Calu3 (cell line): ENCODE measurements around the gene ZBTB16. TPM values are rescaled to one million over a fixed set of nuclear protein-coding genes. Genes with fewer than 3 reads are reported as not detected.

Source experiments
- BruUV-seq: library from RNA; stranded (reverse); fragments of 400-500 nt; replicated peaks from 2 replicates; lab custom pipeline; 2021; lab: Mats Ljungman, UMichigan
- CTCF ChIA-PET: fragments of 300-600 bp; sonication (Branson Sonifier 250); formaldehyde crosslinking; loops from one replicate; lab custom pipeline; 2022; ENCODE audit warnings: antibody characterized with exemption; lab: Charles Lee
- DNase-seq: peaks from one replicate; pipeline ENCODE4 v3.0.0; 2022
- H3K27ac Mint-ChIP-seq: one replicate; pipeline ENCODE4 v1.8.0; 2022; ENCODE audit warnings: mixed read lengths; ENCODE audit not compliant: unreplicated experiment
- H3K27me3 Mint-ChIP-seq: one replicate; pipeline ENCODE4 v1.8.0; 2022; ENCODE audit warnings: mixed read lengths; ENCODE audit not compliant: unreplicated experiment
- H3K36me3 Mint-ChIP-seq: one replicate; pipeline ENCODE4 v1.8.0; 2022; ENCODE audit warnings: mild to moderate bottlenecking, moderate library complexity, mixed read lengths; ENCODE audit not compliant: insufficient read depth, unreplicated experiment
- H3K4me1 Mint-ChIP-seq: one replicate; pipeline ENCODE4 v1.8.0; 2022; ENCODE audit warnings: mild to moderate bottlenecking, low read depth, mixed read lengths; ENCODE audit not compliant: unreplicated experiment
- H3K4me3 Mint-ChIP-seq: one replicate; pipeline ENCODE4 v1.8.0; 2022; ENCODE audit warnings: mild to moderate bottlenecking, low read depth, moderate library complexity, mixed read lengths; ENCODE audit not compliant: unreplicated experiment
- H3K9me3 Mint-ChIP-seq: one replicate; pipeline ENCODE4 v1.8.0; 2022; ENCODE audit warnings: low read depth, mixed read lengths; ENCODE audit not compliant: unreplicated experiment
- CTCF ChIP-seq: fragments of 200-600 bp; IDR thresholded peaks from one replicate; pipeline ENCODE4 v1.8.0; 2022; ENCODE audit warnings: antibody characterized with exemption; ENCODE audit not compliant: unreplicated experiment
- intact Hi-C: fragments of 100-400 bp; cut with micrococcal nuclease; formaldehyde crosslinking; loops from one replicate; pipeline ENCODE4 v1.10.0; 2022; ENCODE audit not compliant: unreplicated experiment
- total RNA-seq: library from RNA; stranded (reverse); gene quantifications from 2 replicates; pipeline ENCODE4 v1.2.3, GENCODE V29; 2022

The ZBTB16 gene
- total RNA-seq, 1 experiment from 2014 or later: not detected

GRCh38 chr11:114160894-114161293 is 101.4 kb downstream of the ZBTB16 start:
- Mint-ChIP-seq H3K27me3 (peaks cover 99% of the 10 kb centered on the region), H3K36me3 (peaks cover 12% of the 10 kb centered on the region), H3K4me1 (peaks cover 8% of the 10 kb centered on the region), H3K4me3 (no peak overlapping the region), H3K9me3 (no peaks in the 10 kb centered on the region), H3K27ac (no peak overlapping the region)
- TF ChIP-seq CTCF: no peak
- BruUV-seq: no TSS peak
- DNase-seq: no peak
- CTCF ChIA-PET: no interaction called here
- intact Hi-C loops: no loop called here

- no peak overlapping the region for H3K27ac Mint-ChIP-seq
- BruUV-seq: no TSS peak
- no peak overlapping the region for H3K4me3 Mint-ChIP-seq
- no peak for TF ChIP-seq CTCF
- H3K4me1 Mint-ChIP-seq: peaks cover 8% of the 10 kb centered on the region
- intact Hi-C loops: no loop called here
- peaks cover 12% of the 10 kb centered on the region for H3K36me3 Mint-ChIP-seq
- CTCF ChIA-PET: no interaction called here
- peaks cover 99% of the 10 kb centered on the region for H3K27me3 Mint-ChIP-seq
- DNase-seq: no peak
- H3K9me3 Mint-ChIP-seq: no peaks in the 10 kb centered on the region
Measured at GRCh38 chr11:114161486-114162250, 102.2 kb downstream of the ZBTB16 start.

GRCh38 chr11:114162719-114163123 is 103.2 kb downstream of the ZBTB16 start:
- CTCF ChIA-PET: interaction anchor here (0.6 kb wide), 1 partner anchor 35 kb away, joined by 6 read pairs; no protein-coding TSS in a partner anchor
- Mint-ChIP-seq H3K4me1 (peaks cover 8% of the 10 kb centered on the region), H3K27me3 (peaks cover 94% of the 10 kb centered on the region), H3K4me3 (no peak overlapping the region), H3K36me3 (peaks cover 12% of the 10 kb centered on the region), H3K9me3 (no peaks in the 10 kb centered on the region), H3K27ac (no peak overlapping the region)
- BruUV-seq: no TSS peak
- intact Hi-C loops: no loop called here
- DNase-seq: peak; percentile 13
- TF ChIP-seq CTCF: no peak

GRCh38 chr11:114163229-114163631 is 103.7 kb downstream of the ZBTB16 start:
- CTCF ChIA-PET: interaction anchor here (0.6 kb wide), 1 partner anchor 35 kb away, joined by 6 read pairs; no protein-coding TSS in a partner anchor
- no TSS peak for BruUV-seq

More at GRCh38 chr11:114163229-114163631, 103.7 kb downstream of the ZBTB16 start:
- Mint-ChIP-seq H3K4me1 (peaks cover 8% of the 10 kb centered on the region), H3K27me3 (peaks cover 94% of the 10 kb centered on the region), H3K9me3 (no peaks in the 10 kb centered on the region), H3K4me3 (no peak overlapping the region), H3K27ac (no peak overlapping the region), H3K36me3 (peaks cover 12% of the 10 kb centered on the region)
- intact Hi-C loops: no loop called here
- no peak for DNase-seq
- no peak for TF ChIP-seq CTCF
